GM12891 (cell line): Measurements from ENCODE around the gene SLAMF6.

Source experiments
- POLR2AphosphoS5 ChIP-seq: IDR thresholded peaks from 2 replicates; pipeline ENCODE4 v1.6.1; 2011; ENCODE audit warnings: low read depth, low read length, control low read depth
- TAF1 ChIP-seq: IDR thresholded peaks from 2 replicates; pipeline ENCODE4 v1.6.1; 2011; ENCODE audit warnings: low read depth, low read length, control low read depth

DNA sequence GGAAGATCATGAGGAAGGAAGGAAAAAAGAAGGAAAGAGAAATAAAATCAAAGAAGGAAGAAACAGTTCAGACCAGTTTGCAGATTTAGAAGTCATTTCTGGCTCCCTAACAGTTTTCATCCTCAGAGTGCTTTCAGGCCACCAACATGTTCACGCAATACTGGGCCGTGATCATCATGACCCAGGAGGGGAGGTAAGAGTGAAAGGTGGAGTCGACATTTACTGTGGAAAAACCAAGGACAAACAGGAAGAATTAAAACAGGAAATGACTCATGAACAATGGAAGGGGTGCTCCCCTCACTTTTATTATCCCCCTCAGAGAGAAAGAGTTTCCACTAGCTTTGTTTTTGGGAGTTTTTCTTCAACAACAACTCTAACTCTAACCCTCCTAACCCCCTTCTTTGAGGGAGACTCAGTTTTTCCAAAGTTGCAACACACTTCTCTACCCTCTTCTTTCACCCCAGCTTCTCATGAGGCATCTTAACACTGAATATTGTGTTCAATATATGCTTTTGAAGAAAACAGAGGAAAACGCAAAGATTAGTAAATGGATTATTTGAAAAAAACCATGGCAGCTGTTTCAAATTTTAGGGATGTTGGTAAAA lies 62.3 kb downstream of the SLAMF6 start:
- no peak for TF ChIP-seq TAF1
- no peak for TF ChIP-seq POLR2AphosphoS5
